ENCODE measurements around the gene RABGAP1L. TPM values are rescaled to one million over a fixed set of nuclear protein-coding genes. Genes with fewer than 3 reads are reported as not detected.
"Not testable (repeated sequence)": the region's sequence is repeated elsewhere in the genome, so short reads cannot be mapped to it uniquely, and the experiment has no call there.

RABGAP1L gene
- total RNA-seq, 1 donor from 2014 or later = 41.0 TPM

DNA sequence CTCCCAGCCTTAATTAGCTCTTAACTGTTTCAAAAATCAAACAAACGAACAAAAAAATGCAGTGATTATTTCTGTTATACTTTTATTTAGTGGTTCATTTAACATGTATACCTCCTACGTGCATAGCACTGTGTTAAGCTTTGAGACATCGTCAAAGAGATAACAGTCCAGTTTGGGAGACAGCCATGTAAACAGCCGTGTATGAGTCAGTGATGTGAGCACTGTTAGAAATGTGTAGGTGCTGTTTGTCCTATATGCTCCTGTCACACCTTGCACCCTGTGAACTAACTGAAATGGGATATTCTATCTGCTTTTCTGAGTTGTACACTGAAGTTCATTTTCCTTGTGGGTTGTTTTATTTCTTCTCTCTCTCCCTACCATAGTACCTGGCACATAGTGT lies 730.7 kb downstream of the RABGAP1L start:
- Mint-ChIP-seq H3K27me3 (ENCODE audit: insufficient read depth) (no peaks in the 10 kb centered on the region), H3K9me3 (no peaks in the 10 kb centered on the region), H3K27ac (no peak overlapping the region), H3K4me3 (no peak overlapping the region), H3K4me1 (ENCODE audit: low read depth) (peaks cover 7% of the 10 kb centered on the region), H3K36me3 (ENCODE audit: low read depth) (no peaks in the 10 kb centered on the region)
- DNase-seq (ENCODE audit: low spot score) = no peak
- intact Hi-C loops (cut with micrococcal nuclease) = no loop called here

DNA sequence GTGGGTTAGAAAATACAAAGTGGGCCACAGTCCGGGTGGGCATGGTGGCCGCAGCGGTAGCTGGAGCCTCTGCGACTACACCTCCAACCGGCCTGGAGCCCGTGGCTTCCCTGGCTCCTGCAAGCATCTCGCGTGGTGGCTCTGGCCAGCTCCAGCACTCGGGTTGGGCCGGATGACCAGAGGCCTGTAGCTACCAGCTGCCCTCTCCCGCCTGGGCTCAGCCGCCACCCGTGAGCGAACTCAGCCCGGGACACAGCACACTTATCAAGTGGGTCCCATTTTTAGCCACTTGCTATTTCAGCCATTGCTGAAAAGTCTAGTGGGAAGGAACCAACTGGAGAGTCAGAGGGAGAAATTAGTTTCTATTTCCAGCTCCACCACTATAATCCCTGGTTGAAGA lies 732.7 kb downstream of the RABGAP1L start:
- intact Hi-C loops (cut with micrococcal nuclease) = no loop called here
- H3K4me1 Mint-ChIP-seq (ENCODE audit: low read depth) = peaks cover 7% of the 10 kb centered on the region

DNA sequence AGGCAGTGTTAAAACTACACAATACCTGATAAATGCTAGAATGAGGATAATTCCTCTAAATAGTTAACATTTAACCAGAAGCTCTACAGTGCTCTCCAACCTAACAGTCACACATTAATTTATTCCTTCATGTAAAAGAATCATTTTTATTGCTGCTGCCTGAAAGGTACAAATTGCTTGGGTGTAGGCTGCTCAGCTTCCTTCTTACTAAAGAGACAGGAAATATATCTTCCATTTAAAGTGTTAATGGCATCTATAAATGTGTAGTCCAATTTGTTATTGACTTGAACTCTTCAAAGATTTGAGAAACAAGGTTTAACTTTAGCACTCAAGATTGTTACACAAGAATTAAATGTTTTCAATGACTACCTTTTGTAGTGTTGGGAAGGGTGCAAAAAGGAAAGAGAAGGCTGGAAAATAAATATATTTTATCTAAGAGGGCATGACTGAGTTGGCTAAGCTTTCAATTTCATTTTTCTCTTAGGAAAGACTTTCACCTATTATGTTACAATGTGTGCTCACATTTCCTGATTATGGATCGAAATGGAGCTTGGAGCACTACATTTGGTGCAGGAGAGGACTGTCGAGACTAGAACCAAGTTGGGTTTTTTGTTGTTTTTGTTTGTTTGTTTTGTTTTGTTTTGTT lies 734.9 kb downstream of the RABGAP1L start:
- no peak for DNase-seq (ENCODE audit: low spot score)
- intact Hi-C loops (cut with micrococcal nuclease) = no loop called here
- peaks cover 7% of the 10 kb centered on the region for H3K4me1 Mint-ChIP-seq (ENCODE audit: low read depth)
- H3K9me3 Mint-ChIP-seq = no peaks in the 10 kb centered on the region
- H3K27me3 Mint-ChIP-seq (ENCODE audit: insufficient read depth) = no peaks in the 10 kb centered on the region
- peaks cover 6% of the 10 kb centered on the region for H3K36me3 Mint-ChIP-seq (ENCODE audit: low read depth)
- no peak overlapping the region for H3K27ac Mint-ChIP-seq
- H3K4me3 Mint-ChIP-seq = no peak overlapping the region

More for the DNA sequence above, 732.7 kb downstream of the RABGAP1L start:
- Mint-ChIP-seq H3K27ac (no peak overlapping the region), H3K4me3 (no peak overlapping the region), H3K36me3 (ENCODE audit: low read depth) (no peaks in the 10 kb centered on the region), H3K9me3 (no peaks in the 10 kb centered on the region), H3K27me3 (ENCODE audit: insufficient read depth) (no peaks in the 10 kb centered on the region)
- no peak for DNase-seq (ENCODE audit: low spot score)

GRCh38 chr1:174895610-174896009 lies 736.3 kb downstream of the RABGAP1L start:
- H3K27ac Mint-ChIP-seq; H3K4me3 Mint-ChIP-seq; H3K36me3 Mint-ChIP-seq (ENCODE audit: low read depth); H3K27me3 Mint-ChIP-seq (ENCODE audit: insufficient read depth); DNase-seq (ENCODE audit: low spot score); intact Hi-C loops (cut with micrococcal nuclease); H3K4me1 Mint-ChIP-seq (ENCODE audit: low read depth): not testable (repeated sequence)
- H3K9me3 Mint-ChIP-seq = peaks cover 12% of the 10 kb centered on the region

- no peak for DNase-seq (ENCODE audit: low spot score)
- Mint-ChIP-seq H3K4me3 (no peak overlapping the region), H3K27ac (no peak overlapping the region), H3K27me3 (ENCODE audit: insufficient read depth) (no peaks in the 10 kb centered on the region), H3K4me1 (ENCODE audit: low read depth) (peaks cover 7% of the 10 kb centered on the region), H3K36me3 (ENCODE audit: low read depth) (peaks cover 13% of the 10 kb centered on the region), H3K9me3 (peaks cover 24% of the 10 kb centered on the region)
- intact Hi-C loops (cut with micrococcal nuclease) = no loop called here
These were observed 738.9 kb downstream of the RABGAP1L start for GRCh38 chr1:174898102-174898797.

DNA sequence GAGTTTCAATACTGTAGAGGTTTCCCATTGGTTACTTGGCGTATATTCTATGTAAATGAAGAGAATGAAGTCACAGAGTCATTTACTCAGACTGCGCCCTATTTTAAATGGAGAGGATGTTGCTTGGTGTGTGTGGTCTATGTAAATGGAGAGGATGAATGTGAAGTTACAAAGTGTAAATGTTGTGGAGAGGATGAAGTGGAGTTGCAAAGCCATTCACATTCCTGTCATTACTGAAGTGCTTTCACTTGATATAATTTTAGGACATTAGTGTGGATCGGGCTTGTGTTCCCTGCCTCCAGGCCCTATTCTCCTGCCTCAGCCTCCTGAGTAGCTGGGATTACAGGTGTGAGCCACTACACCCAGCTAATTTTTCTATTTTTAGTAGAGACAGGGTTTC lies 741.0 kb downstream of the RABGAP1L start:
- no peak for DNase-seq (ENCODE audit: low spot score)
- Mint-ChIP-seq H3K4me1 (ENCODE audit: low read depth) (no peaks in the 10 kb centered on the region), H3K9me3 (peaks cover 29% of the 10 kb centered on the region), H3K27ac (no peak overlapping the region), H3K36me3 (ENCODE audit: low read depth) (peaks cover 22% of the 10 kb centered on the region), H3K27me3 (ENCODE audit: insufficient read depth) (no peaks in the 10 kb centered on the region), H3K4me3 (no peak overlapping the region)
- intact Hi-C loops (cut with micrococcal nuclease) = no loop called here

DNA sequence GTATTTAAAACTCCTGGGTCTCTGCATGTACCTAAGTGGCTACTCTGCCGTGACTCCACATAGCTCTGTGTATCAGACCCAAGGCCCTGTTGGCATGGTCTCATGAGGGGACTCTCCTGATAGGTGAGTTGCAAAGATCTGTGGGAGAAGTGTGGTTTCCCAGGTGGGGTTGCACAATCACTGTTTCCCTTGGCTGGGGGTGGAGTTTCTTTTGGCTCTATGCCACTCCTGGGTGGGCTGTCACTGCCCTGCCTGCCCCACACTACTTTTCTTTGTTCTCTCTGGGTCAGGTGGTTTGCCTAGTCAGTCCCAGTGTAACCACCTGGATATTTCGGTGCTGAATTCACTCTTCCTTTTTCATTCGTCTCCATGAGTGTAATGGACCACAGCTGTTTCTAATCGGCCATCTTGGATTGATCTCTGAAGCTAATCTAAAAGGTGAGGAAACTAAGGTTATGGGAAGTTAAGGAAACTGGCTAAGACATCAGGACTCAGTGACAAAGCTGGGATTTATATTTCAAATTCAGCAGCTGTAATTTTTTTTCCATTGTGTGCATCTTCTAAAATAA lies 743.3 kb downstream of the RABGAP1L start:
- Mint-ChIP-seq H3K4me3 (no peak overlapping the region), H3K27ac (no peak overlapping the region), H3K9me3 (peaks cover 29% of the 10 kb centered on the region), H3K27me3 (ENCODE audit: insufficient read depth) (no peaks in the 10 kb centered on the region), H3K4me1 (ENCODE audit: low read depth) (no peaks in the 10 kb centered on the region), H3K36me3 (ENCODE audit: low read depth) (peaks cover 27% of the 10 kb centered on the region)
- DNase-seq (ENCODE audit: low spot score) = no peak
- intact Hi-C loops (cut with micrococcal nuclease) = no loop called here

GRCh38 chr1:174911606-174912005 lies 752.3 kb downstream of the RABGAP1L start:
- no peak overlapping the region for H3K4me3 Mint-ChIP-seq
- no peak overlapping the region for H3K27ac Mint-ChIP-seq
- DNase-seq (ENCODE audit: low spot score) = no peak
- H3K9me3 Mint-ChIP-seq = no peaks in the 10 kb centered on the region
- peaks cover 8% of the 10 kb centered on the region for H3K36me3 Mint-ChIP-seq (ENCODE audit: low read depth)
- H3K4me1 Mint-ChIP-seq (ENCODE audit: low read depth) = peaks cover 26% of the 10 kb centered on the region
- intact Hi-C loops (cut with micrococcal nuclease) = loop anchor here (1.0 to 5.0 kb wide), 3 partner anchors 53 to 114 kb away; no protein-coding TSS in a partner anchor
- H3K27me3 Mint-ChIP-seq (ENCODE audit: insufficient read depth) = no peaks in the 10 kb centered on the region

- no peak overlapping the region for H3K4me3 Mint-ChIP-seq
- H3K27ac Mint-ChIP-seq = peak overlapping the region; percentile 27
- no peak for DNase-seq (ENCODE audit: low spot score)
- intact Hi-C loops (cut with micrococcal nuclease) = loop anchor here (1.0 to 5.0 kb wide), 3 partner anchors 52 to 115 kb away; no protein-coding TSS in a partner anchor
- H3K4me1 Mint-ChIP-seq (ENCODE audit: low read depth) = peaks cover 27% of the 10 kb centered on the region
- no peaks in the 10 kb centered on the region for H3K27me3 Mint-ChIP-seq (ENCODE audit: insufficient read depth)
- no peaks in the 10 kb centered on the region for H3K9me3 Mint-ChIP-seq
- H3K36me3 Mint-ChIP-seq (ENCODE audit: low read depth) = peaks cover 3% of the 10 kb centered on the region
These were observed 752.9 kb downstream of the RABGAP1L start for GRCh38 chr1:174912264-174912663.

DNA sequence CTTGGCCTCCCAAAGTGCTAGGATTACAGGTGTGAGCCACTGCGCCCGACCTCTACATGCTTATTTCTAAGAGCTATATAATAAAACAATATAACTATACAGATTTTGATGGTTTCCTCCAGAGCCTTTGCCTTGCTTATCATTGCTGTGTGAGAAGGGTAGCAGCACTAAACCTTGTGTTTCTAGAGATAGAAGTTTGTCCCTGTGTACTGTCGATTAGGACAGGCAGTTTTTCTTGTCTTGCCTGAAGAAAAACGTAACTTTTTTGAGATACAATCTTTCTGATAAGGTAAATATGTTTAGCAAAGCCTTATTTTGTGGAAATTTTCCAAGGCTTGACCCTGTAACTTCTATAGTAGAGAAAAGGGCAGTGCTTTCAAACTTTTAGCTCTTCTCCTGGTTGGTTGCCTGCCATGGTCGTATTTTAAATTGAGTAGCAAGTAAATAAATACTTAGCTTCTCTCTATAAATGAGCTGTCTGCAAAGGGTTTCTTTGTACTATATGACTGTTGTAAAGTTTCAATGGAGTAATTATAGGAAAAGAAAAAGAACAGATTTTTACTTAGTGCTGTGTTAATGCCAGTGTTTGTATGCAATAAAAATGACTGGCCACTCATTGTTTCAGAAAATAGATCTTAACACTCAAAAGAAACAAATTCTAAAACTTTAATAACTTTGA lies 754.0 kb downstream of the RABGAP1L start:
- peaks cover 27% of the 10 kb centered on the region for H3K4me1 Mint-ChIP-seq (ENCODE audit: low read depth)
- H3K4me3 Mint-ChIP-seq = no peak overlapping the region
- no peaks in the 10 kb centered on the region for H3K27me3 Mint-ChIP-seq (ENCODE audit: insufficient read depth)
- no peaks in the 10 kb centered on the region for H3K9me3 Mint-ChIP-seq
- intact Hi-C loops (cut with micrococcal nuclease) = loop anchor here (5.0 kb wide), 2 partner anchors 96 to 116 kb away; no protein-coding TSS in a partner anchor
- H3K27ac Mint-ChIP-seq = no peak overlapping the region
- H3K36me3 Mint-ChIP-seq (ENCODE audit: low read depth) = peaks cover 3% of the 10 kb centered on the region
- DNase-seq (ENCODE audit: low spot score) = no peak

GRCh38 chr1:174914991-174915390 lies 755.7 kb downstream of the RABGAP1L start:
- intact Hi-C loops (cut with micrococcal nuclease) = loop anchor here (5.0 kb wide), 2 partner anchors 98 to 118 kb away; no protein-coding TSS in a partner anchor
- Mint-ChIP-seq H3K4me1 (ENCODE audit: low read depth) (peaks cover 27% of the 10 kb centered on the region), H3K27me3 (ENCODE audit: insufficient read depth) (no peaks in the 10 kb centered on the region)

GRCh38 chr1:174916846-174917245 lies 757.5 kb downstream of the RABGAP1L start:
- peaks cover 9% of the 10 kb centered on the region for H3K36me3 Mint-ChIP-seq (ENCODE audit: low read depth)
- H3K4me3 Mint-ChIP-seq = no peak overlapping the region
- H3K4me1 Mint-ChIP-seq (ENCODE audit: low read depth) = peaks cover 17% of the 10 kb centered on the region
- intact Hi-C loops (cut with micrococcal nuclease) = no loop called here
- no peak overlapping the region for H3K27ac Mint-ChIP-seq
- DNase-seq (ENCODE audit: low spot score) = no peak
- H3K27me3 Mint-ChIP-seq (ENCODE audit: insufficient read depth) = no peaks in the 10 kb centered on the region
- H3K9me3 Mint-ChIP-seq = peaks cover 13% of the 10 kb centered on the region

More at GRCh38 chr1:174914991-174915390, 755.7 kb downstream of the RABGAP1L start:
- H3K9me3 Mint-ChIP-seq = peaks cover 4% of the 10 kb centered on the region
- H3K36me3 Mint-ChIP-seq (ENCODE audit: low read depth) = peaks cover 5% of the 10 kb centered on the region
- H3K4me3 Mint-ChIP-seq = no peak overlapping the region
- no peak overlapping the region for H3K27ac Mint-ChIP-seq
- no peak for DNase-seq (ENCODE audit: low spot score)

Measured in activated T-helper 1 cell treated with anti-CD3 and anti-CD28 coated beads, Interleukin-12 subunit alpha, Interleukin-12 subunit beta, Interleukin-2, Interleukin-4 antibody, amounts not matched to agents 30 ng/mL and 10 ng/mL and 1 ng/mL, durations not matched to agents 14 hours and 24 hours and 36 hours (primary cell).